ENCODE measurements around the gene GRP. TPM values are rescaled to one million over a fixed set of nuclear protein-coding genes. Genes with fewer than 3 reads are reported as not detected.

GRP gene
- total and polyA plus RNA-seq, 2 donors (not counting 3 experiments of a cell fraction or from before 2014, with no cell fraction given), result not detected

GRCh38 chr18:59229191-59229590, 9.2 kb downstream of the GRP start:
- Histone ChIP-seq H3K9me1 (replicated peaks; ENCODE audit: control insufficient read depth, extremely low read depth, insufficient read depth, low read length) (no peaks in the 10 kb centered on the region), H3K9me3 (replicated peaks; ENCODE audit: control insufficient read depth, insufficient read depth, low read length) (no peaks in the 10 kb centered on the region), H3K27me3 (ENCODE audit: control insufficient read depth in 2 of 2, insufficient read depth in 2 of 2, low read length in 2 of 2) (peaks cover 3 to 10% of the 10 kb centered on the region in 2 experiments), H3K27ac (ENCODE audit: insufficient read depth, low read depth, low read length) (no peak overlapping the region), H3K4me2 (ENCODE audit: insufficient read depth, low read length) (no peak overlapping the region), H4K20me1 (replicated peaks; ENCODE audit: control insufficient read depth, extremely low read depth, insufficient read depth, low read length) (no peaks in the 10 kb centered on the region), H3K9ac (replicated peaks; ENCODE audit: extremely low read depth, insufficient read depth, low read length) (no peak overlapping the region), H3K4me1 (ENCODE audit: control insufficient read depth, extremely low read depth, insufficient read depth, low read length) (no peaks in the 10 kb centered on the region), H3K4me3 (replicated peaks in 1 of 3; ENCODE audit: insufficient read depth in 1 of 3, low read depth in 1 of 3, low read length in 3 of 3) (no peak overlapping the region), H3K79me2 (ENCODE audit: control insufficient read depth, insufficient read depth, low read length) (no peaks in the 10 kb centered on the region), H2AFZ (ENCODE audit: low read depth, low read length) (no peak overlapping the region), H3K36me3 (ENCODE audit: control insufficient read depth in 2 of 2, extremely low read depth in 1 of 2, insufficient read depth in 2 of 2, low read length in 2 of 2) (no peaks in the 10 kb centered on the region)
- ChIA-PET POLR2A (no interaction called here), CTCF (interaction anchor here (1.0 to 1.3 kb wide), 2 partner anchors 27 to 79 kb away, joined by 3 read pairs; no protein-coding TSS in a partner anchor)
- FAIRE-seq (no peak), DNase-seq (ENCODE audit: low read depth, low spot score) (no peak)
- intact Hi-C loops (cut with micrococcal nuclease), result no loop called here
- BruUV-seq (replicated peaks), result no TSS peak
- dilution Hi-C loops (cut with MboI; ENCODE audit: extremely low pct_ligation_motif_present, low sequenced_read_pairs), result no loop called here
- no peak for TF ChIP-seq MAX (IDR thresholded peaks at IDR 0.05; ENCODE audit: insufficient read depth, insufficient read length)
- no peak for TF ChIP-seq GATA2 (IDR thresholded peaks at IDR 0.05; ENCODE audit: insufficient read depth, insufficient read length, low read depth, low read length)
- TF ChIP-seq POLR2A (IDR thresholded peaks at IDR 0.05; ENCODE audit: low read depth, low read length), result no peak
- no peak for TF ChIP-seq FOS (IDR thresholded peaks at IDR 0.05; ENCODE audit: borderline replicate concordance, insufficient read depth, low read length)
- no peak for TF ChIP-seq EZH2 (IDR thresholded peaks at IDR 0.05; ENCODE audit: borderline replicate concordance, low read depth, low read length, severe bottlenecking)
- TF ChIP-seq JUN (IDR thresholded peaks at IDR 0.05; ENCODE audit: borderline replicate concordance, insufficient read depth, insufficient read length, low read depth), result no peak

- H3K36me3 ChIP-seq (ENCODE audit: control insufficient read depth in 2 of 2, extremely low read depth in 1 of 2, insufficient read depth in 2 of 2, low read length in 2 of 2), result no peaks in the 10 kb centered on the region
- H3K4me3 ChIP-seq (replicated peaks in 1 of 3; ENCODE audit: insufficient read depth in 1 of 3, low read depth in 1 of 3, low read length in 3 of 3), result no peak overlapping the region
- no peak overlapping the region for H2AFZ ChIP-seq (ENCODE audit: low read depth, low read length)
- intact Hi-C loops (cut with micrococcal nuclease), result no loop called here
- H3K9ac ChIP-seq (replicated peaks; ENCODE audit: extremely low read depth, insufficient read depth, low read length), result no peak overlapping the region
- dilution Hi-C loops (cut with MboI; ENCODE audit: extremely low pct_ligation_motif_present, low sequenced_read_pairs), result no loop called here
- H4K20me1 ChIP-seq (replicated peaks; ENCODE audit: control insufficient read depth, extremely low read depth, insufficient read depth, low read length), result no peaks in the 10 kb centered on the region
- no peak for DNase-seq (ENCODE audit: low read depth, low spot score)
- no peak overlapping the region for H3K4me2 ChIP-seq (ENCODE audit: insufficient read depth, low read length)
- H3K27ac ChIP-seq (ENCODE audit: insufficient read depth, low read depth, low read length), result no peak overlapping the region
- BruUV-seq (replicated peaks), result no TSS peak
- H3K79me2 ChIP-seq (ENCODE audit: control insufficient read depth, insufficient read depth, low read length), result no peaks in the 10 kb centered on the region
- no peaks in the 10 kb centered on the region for H3K4me1 ChIP-seq (ENCODE audit: control insufficient read depth, extremely low read depth, insufficient read depth, low read length)
- H3K9me3 ChIP-seq (replicated peaks; ENCODE audit: control insufficient read depth, insufficient read depth, low read length), result no peaks in the 10 kb centered on the region
- peaks cover 3 to 6% of the 10 kb centered on the region in 2 experiments for H3K27me3 ChIP-seq (ENCODE audit: control insufficient read depth in 2 of 2, insufficient read depth in 2 of 2, low read length in 2 of 2)
- H3K9me1 ChIP-seq (replicated peaks; ENCODE audit: control insufficient read depth, extremely low read depth, insufficient read depth, low read length), result no peaks in the 10 kb centered on the region
- TF ChIP-seq CTCF (IDR thresholded peaks at IDR 0.05; ENCODE audit: extremely low read depth in 1 of 2, insufficient read depth in 1 of 2, low read depth in 1 of 2, low read length in 2 of 2) (no peak), POLR2AphosphoS5 (IDR thresholded peaks at IDR 0.05; ENCODE audit: insufficient read depth, low read depth, low read length) (no peak), EZH2 (IDR thresholded peaks at IDR 0.05; ENCODE audit: borderline replicate concordance, low read depth, low read length, severe bottlenecking) (no peak), FOS (IDR thresholded peaks at IDR 0.05; ENCODE audit: borderline replicate concordance, insufficient read depth, low read length) (no peak), GATA2 (IDR thresholded peaks at IDR 0.05; ENCODE audit: insufficient read depth, insufficient read length, low read depth, low read length) (no peak), POLR2A (IDR thresholded peaks at IDR 0.05; ENCODE audit: low read depth, low read length) (no peak), MYC (IDR thresholded peaks at IDR 0.05; ENCODE audit: low read depth, low read length) (no peak), JUN (IDR thresholded peaks at IDR 0.05; ENCODE audit: borderline replicate concordance, insufficient read depth, insufficient read length, low read depth) (no peak), MAX (IDR thresholded peaks at IDR 0.05; ENCODE audit: insufficient read depth, insufficient read length) (no peak)
- POLR2A ChIA-PET, result no interaction called here
- FAIRE-seq, result no peak
- CTCF ChIA-PET, result interaction anchor here (1.0 to 1.3 kb wide), 2 partner anchors 28 to 78 kb away, joined by 3 read pairs; no protein-coding TSS in a partner anchor
Observed at GRCh38 chr18:59229701-59230443, 9.9 kb downstream of the GRP start.
